HG03460 (cell line): ENCODE measurements around the gene TCAIM.

Source experiments
- ATAC-seq: cut with Tn5 transposase; IDR thresholded peaks from one replicate; pipeline ENCODE4 v1.9.1; 2021; ENCODE audit not compliant: unreplicated experiment

Gene TCAIM, protein sequence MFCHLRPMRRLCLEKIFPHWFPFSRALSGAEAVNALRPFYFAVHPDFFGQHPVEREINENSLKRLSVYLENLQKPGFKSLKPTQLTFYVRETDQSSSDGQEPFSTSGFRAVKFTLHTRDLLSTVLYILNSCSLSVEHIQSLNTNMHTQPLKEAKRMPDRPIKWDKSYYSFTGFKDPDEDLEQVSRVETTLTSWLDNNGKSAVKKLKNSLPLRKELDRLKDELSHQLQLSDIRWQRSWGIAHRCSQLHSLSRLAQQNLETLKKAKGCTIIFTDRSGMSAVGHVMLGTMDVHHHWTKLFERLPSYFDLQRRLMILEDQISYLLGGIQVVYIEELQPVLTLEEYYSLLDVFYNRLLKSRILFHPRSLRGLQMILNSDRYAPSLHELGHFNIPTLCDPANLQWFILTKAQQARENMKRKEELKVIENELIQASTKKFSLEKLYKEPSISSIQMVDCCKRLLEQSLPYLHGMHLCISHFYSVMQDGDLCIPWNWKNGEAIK

DNA sequence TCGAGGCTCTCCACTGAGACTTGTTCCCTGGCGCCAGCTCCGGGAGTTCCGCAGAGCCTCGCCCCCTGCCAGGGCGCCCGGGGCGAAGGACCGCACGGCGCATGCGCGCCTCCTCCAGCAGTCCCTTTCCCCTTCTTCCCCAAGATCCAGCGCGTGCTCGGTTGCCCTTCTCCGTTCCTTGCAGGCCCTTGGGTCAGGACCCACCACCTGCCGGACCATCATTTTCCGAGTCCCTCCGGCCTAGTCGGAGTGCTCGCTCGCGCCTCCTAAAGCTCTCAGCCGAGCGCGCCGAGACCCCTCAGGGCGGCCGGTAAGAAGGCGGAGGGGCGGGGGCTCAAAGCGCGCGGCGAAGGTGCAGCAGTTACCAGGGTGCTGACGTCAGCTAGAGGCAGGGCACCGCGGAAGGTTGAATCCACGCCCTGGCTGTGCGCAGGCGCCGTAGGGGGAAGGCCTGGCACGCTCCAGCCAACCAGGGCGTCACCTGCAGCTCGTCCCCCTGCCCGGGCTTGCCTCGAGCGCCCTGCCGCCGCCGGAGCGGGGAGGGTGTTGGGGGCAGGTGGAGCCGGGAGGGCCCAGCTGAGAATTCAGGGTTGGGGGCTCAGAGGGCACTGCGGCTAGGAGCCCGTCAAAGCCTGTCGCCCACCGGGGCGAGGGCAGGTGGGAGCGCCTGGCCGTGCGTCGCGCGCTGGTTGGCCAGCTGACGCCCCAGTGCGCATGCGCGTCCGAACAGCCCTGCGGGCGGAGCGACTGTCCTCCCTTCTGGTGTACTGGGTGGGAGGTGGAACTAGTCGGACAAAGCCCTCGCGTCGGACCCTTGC is at the start of gene TCAIM:
Gene TCAIM, plus strand, starts transcription at position 757 of the 818 bp plus-strand sequence. CDS start 16,017 bp downstream, outside the sequence.
- peak; percentile 95 for ATAC-seq

DNA sequence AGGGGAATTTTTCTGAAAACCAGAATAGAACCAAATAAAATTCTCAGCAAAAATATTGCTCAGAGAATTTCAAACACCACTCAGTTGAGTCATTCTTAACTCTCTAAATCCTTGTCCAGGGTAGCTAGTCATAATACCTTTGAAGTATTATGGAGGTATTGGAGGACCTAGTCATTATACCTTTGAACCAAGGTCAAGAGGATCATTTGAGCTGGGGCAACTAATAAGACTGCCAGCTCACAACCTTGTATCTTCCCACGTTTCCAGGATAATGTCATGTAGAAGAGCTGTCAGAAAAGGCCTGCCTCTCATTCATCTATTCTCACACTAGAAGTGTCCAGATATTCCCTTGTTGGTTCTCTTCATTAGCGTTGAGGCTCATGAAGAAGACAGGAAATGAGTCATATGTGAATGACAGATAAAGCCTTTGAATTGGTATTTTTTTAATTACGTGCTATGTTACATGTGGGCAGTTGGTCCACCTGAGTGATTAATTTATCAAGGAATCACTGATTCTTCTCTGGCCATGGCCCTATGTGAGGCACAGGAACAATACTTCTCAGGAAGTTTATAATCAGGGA is 48.6 kb upstream of the TCAIM start:
- no peak for ATAC-seq

DNA sequence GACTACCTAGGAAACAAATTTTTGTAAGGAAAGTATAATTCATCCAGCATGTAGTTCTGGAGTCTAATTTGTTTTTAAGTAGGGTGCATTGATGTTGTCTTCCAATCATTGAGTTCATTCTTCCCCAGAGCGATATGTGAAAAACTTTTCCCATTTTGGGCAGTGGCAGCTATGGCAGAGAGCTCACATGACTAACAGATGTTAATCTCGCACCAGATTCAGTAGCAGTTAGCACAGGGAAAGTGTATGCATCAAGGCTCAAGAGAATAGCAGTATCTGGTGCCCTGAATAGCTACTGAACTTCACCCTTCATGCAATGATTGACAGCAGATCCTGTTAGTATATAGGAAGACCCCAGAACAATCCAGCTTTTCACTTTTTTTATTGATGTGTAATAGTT is 46.3 kb upstream of the TCAIM start:
- ATAC-seq = no peak

DNA sequence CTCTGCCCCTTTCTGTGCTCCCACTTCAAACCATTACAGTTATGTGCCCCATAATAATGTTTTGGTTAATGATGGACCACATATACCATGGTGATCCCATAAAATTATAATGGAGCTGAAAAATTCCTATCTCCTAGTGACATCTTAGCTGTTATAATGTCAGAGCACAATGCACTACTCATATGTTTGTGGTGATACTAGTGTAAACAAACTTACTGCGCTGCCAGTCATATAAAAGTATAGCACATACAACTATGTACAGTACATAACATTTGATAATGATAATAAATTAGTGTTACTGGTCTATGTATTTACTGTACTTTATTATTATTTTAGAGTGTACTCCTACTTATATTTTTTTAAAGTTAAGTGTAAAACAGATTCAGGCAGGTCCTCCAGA is 45.6 kb upstream of the TCAIM start:
- ATAC-seq = no peak

DNA sequence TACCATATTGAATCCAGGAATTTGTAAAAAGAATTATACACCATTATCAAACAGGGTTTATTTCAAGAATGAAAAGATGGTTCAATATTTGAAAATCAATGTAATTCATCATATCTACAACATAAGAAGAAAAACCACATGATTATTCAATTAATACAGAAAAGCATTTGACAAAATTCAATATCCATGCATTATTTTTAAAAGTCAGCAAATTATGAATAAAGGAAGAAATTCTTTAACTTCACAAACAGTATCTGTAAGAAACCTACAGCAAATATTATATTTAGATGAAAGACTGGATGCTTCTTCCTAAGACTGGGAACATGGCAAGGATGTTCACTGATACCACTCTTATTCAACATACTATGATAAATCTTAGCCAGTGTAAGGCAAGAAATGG is 41.3 kb upstream of the TCAIM start:
- no peak for ATAC-seq

DNA sequence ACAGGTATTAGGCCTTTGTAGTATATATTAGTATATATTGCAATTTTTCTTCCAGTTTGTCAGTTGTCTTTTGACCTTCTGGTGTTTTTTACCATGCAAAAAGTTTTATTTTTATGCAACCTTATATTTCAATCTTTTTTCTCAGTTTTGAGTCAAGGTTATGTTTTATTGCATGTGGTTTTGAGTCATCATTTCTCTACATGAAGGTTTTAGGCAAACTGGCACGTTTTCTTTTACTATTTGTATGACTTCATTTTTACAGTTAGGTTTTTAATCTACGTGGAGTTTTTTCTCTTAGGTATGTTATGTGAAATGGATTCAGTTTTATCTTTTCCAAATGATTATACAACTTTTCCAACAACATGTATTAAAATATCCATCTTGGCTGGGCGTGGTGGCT is 36.8 kb upstream of the TCAIM start:
- no peak for ATAC-seq

DNA sequence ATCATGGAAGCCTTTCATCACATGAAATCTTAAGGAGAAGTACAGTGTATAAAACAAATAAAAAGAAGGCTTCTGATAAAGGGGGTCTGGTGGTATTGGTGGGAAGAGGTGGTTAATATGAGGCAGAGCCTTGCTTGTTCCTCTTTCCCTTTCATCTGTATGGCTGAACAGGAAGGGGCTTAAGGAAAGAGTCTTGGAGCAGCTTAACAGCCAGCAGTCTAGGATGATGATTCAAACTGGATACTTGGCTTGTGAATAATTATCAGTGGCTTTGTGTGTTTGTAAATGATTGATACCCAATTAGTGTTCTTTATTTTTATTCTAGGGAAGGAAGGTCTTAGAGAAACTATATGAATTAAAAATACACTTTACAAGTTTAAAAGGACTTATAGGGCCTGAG is 29.1 kb upstream of the TCAIM start:
- no peak for ATAC-seq

DNA sequence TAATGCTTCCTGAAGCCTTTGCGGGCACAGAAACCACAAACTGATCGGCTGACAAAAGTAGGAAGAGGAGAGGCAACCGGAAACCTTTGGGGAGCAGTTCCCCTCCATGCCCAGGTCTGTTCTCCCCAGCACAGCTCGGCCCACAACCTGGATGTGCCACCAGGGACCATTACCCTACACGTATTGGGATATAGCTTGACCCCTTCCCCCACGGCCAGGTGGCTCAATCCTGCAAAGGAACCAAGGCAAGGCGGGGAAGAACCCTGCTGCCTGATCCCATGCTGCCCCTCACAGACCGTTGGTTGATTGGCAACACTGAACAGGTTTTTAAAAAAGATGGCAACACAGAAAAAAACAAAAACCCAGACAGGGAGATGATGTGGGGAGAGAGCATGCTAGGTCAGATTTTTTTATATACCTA is 19.7 kb upstream of the TCAIM start:
- no peak for ATAC-seq

DNA sequence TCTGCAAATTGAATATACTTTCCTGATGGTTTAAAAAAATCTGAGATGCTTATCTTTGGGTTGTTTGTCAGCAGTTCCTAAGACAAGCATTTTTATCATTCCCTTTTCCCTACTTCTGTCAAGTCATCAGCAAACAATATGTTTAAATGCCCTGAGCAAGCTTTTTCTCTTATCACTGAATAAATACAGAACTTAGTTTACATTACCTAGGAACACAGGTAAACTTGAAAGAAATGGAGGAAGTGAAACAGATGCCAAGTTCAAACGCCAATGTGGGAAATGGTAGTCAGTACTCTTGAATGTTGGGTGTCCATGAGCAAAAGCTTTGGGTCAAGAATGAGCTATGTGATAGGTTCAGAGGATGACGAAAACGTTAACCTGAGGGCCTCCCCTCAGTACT is 17.2 kb upstream of the TCAIM start:
- no peak for ATAC-seq

DNA sequence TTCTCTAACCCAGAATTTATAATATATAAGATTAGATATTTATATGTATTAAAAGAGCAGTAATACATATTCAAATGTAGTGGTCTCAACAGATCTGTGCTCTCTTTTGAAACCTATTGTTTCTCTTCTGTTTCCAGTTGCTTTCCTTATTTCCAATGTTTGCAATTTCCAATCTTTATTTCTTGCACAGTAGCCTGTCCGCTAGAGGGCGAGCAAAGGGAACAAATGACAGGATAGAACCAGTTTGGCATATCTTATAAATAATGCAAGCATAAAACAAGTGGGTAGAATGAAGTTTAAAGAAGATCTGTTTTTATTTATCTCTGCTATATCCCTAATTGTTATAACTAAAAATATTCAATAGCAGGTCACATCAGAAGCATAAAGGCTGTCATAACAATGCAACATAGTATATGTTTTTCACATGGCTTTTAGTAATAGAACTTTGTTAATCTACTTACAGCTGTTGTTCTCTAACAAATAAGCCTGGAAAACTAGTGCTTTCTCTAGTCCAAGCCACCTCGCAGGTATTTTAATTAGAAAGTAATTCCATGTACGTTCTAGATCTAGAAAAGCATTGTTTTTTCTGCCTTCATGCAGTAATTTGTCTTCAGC is 15.1 kb upstream of the TCAIM start:
- no peak for ATAC-seq

DNA sequence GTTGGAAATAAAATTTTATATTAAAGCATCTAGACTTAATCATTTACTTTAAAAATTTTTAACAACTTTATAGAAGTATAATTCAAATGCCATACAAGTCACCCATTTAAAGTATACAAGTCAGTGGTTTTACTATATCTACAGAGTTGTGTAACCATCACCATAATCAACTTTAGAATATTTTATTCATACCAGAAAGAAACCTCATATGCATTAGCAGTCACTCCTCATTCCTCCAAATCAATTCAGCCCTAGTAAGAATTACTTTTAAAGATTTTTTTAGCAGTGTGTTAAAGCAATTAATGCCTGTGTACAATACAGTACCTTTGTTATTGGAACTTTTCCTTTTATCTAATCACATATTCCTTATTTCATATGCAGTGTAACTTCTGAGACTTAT is 14.0 kb upstream of the TCAIM start:
- no peak for ATAC-seq

DNA sequence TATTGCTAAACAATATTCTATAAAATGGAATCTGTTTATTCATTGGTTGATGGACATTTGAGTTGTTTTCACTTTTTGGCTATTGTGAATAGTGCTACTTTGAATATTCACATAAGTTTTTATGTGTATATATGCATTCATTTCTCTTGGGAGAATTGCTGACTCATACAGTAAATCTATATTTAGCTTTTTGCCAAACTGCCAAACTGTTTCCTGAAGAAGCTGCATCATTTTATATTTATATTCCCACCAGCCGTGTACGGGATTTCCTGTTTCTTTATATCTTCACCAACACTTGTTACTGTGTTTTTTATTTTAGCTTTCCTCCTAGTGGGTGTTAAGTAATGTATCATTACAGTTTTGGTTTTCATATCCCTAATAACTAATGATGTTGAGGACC is 12.5 kb upstream of the TCAIM start:
- ATAC-seq = no peak

DNA sequence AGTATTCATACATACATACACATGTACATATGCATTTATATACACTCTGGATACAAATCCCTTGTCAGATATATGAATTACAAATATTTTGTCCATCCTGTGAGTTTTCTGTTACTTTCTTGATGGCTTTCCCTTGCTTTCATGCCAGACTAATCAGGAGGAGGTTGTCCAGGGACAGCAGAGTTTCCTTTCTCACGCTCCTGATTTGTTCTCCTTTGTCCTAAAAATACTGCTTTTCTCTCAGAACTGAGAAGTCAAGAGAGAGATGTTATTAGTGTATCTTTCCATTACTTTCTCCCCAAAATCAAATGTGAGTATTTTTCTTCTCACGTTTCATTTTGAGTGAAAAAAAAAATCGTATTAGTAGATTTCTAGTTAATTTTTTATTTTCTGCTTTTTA is 12.1 kb upstream of the TCAIM start:
- no peak for ATAC-seq

DNA sequence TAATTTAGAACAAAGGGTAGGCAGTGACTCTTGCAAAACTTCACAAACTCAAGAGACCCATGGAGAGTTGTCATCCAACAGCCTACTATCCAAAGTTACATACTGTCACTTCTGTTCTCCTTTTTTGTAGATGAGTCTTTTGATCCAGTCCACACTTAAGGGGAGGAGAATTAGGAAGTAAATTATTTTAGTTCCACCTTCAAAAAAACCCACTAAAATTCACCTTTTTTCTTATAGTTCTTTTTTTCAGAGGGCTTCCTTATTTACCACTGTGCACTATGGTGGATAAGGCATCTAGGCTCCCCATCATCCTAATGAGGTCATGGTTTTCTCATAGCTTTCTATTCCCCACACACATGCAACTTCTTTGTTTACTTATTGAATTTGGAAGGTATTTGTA is 8.6 kb upstream of the TCAIM start:
- ATAC-seq = no peak

DNA sequence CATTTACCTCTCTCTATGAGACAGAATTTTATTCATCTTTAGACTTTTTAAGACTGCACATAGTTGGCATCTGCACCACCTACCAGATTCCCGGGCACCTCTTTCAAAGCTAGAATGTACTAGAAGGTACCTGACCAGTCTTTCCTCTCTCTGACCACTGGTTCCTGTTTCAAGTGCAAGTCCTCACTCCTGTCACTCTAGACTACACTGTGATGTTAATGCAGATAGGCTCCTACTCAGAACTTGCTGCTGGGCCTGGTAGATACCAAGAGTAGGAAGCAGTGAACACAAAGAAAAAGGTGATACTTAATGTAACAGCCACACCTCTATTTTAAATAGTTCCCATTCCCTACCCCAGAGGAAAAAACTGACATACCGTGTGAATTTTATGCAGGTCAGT is 8.1 kb upstream of the TCAIM start:
- no peak for ATAC-seq

DNA sequence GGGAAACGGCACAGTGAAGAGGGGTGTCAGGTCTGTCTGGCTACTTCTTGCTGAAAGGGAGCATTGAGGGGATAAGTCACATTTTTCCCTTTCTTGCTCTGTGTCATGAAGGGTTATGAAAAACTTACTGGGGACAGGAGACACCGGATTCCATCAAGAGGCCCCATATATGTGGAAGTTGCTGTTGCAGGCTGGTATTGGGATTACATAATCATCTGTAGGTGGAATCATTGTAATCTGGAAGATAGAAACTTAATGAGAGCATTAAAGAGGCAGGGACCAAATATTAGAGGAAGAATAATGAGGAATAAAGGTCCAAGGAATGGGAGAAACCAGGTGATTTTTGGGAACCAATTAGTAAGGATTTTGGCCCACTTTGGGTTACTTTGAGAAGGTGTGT is 4.2 kb upstream of the TCAIM start:
- no peak for ATAC-seq

DNA sequence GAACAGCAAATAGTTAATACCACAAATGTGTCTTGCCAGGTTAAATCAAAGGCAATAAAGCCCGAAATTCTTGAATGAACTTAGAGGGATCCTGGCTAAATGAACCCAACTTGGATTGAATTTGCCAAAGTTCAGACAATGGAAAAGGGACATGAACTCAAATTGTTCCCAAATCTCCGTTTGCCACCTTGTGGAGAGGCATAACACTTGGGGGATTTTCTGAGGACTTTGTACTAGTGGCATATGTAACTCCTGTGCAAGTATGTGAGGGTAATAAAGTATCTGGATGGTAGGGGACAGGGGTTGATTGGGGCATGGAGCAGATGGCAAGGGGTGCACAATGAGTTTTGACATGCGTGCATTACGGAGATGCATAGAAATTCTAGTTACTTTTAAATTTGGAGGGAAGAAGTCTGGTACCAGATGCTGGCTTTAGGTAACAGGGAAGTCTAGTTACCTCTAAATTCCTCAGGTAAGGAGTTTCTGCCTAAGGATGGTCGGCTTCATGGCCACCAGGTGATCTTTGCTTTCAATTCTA is 1.2 kb upstream of the TCAIM start:
- no peak for ATAC-seq

DNA sequence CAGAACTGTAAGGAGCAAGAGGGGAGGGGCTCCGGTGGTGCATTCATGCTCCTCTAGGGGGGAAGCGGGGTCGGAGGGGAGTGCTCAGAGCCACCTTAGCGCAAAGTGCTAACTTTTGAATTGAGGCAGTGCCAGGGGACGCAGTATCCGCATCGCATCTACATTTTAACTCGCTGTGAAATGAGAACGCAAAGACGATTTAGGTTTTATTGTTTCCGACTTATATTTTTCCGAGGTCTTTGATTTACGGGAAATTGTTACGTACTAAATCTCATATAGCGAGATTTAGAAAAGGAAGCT is 212 bp downstream of the TCAIM start:
- ATAC-seq = no peak

DNA sequence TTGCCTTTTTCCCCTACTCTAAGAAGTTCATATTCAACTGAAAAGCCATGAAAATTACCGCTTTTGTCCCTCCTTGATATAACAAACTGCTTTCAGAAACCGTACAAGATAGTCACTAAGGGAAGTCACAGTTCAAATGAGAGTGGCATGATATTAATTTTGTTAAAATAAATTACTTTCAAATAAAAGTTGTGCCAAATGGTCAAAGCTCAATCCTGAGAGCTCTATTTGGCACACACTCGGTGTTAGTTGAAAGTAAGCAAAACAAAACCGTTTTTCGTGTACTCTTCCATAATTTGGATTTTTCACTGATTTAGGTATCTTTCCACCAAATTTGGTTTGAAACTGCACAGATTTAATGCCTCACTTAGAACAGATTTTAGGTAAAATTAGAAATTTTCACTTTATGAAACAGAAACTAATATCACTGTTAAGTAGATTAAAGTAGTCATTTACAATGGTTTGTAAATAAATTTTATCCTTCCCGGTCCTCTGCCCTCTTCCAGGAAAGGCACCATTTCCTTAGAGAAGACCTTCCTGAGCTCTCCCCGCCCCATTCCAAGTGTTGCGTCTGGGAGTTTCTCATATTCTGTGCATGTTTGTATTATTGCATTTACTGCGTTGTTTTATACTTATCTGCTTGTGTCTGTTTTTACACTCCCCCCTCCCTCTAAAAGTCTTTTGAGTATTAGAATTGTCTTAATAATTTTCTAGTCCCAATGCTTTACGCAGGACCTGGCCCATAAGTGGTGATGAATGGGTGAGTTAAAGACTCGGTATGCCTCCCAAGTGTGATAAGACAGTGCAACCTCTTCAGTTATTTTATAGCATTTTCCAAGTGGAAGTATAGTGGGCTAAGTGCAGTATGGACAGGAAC is 853 bp downstream of the TCAIM start:
- ATAC-seq = no peak

DNA sequence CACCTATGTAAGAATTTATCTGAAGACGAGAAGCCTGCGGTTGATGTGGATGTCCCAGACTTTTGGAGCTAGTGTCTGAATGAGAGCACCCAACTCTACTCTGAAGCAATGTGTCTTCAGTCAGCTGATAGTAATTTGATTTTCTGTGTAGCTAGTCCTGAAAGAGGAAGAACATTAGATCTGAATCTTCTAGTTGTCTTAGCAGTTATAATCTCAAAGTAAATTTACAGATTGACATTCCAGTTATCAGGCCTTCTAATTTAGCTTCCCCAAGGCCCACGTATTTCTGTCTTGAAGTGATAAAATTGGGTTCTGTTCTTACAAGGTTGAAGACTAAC is 1.5 kb downstream of the TCAIM start:
- no peak for ATAC-seq
